GM23248 (cell line): ENCODE measurements around the gene ZNF507.

Source experiments
- EZH2 ChIP-seq: fragments of 200-600 bp; sonication (generic); IDR thresholded peaks from 2 replicates; pipeline ENCODE4 v1.6.1; 2018; ENCODE audit warnings: antibody characterized with exemption, mild to moderate bottlenecking; ENCODE audit not compliant: insufficient read depth, poor library complexity, severe bottlenecking
- EZH2phosphoT487 ChIP-seq: fragments of 200-600 bp; sonication (generic); IDR thresholded peaks from 2 replicates; pipeline ENCODE4 v1.6.1; 2018; ENCODE audit warnings: antibody characterized with exemption, moderate library complexity, mild to moderate bottlenecking, low read depth; ENCODE audit not compliant: insufficient read depth

DNA sequence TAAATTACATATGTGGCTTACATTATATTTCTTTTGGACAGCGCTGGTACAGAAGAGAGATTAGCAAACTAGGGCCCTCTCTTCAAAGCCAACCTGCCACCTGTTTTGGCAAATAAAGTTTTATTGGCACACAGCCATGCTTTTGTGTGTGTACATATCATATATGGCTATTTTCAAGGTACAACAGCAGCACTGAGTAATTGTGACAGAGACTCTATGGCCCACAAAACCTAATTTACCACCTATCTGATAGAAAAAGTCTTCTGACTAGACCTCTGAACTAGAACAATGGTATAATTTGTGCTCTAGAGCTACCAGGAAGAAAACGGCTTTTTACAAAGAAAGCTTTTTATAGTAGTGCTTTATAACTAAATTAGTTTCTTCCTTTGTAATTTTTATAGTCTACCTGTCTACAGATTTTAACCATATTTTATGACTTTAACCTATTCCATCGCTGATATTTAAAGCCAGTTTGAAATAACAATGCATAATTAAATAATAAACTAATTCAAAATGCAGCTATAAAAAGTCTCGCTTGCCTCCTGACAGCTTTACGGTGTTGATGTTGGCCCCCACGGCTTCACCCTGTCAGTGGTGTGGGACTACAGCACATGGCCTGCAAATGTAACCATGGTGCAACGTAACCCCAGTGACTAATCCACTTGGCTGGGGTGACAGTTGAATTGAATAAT is 42.4 kb downstream of the ZNF507 start:
- TF ChIP-seq EZH2phosphoT487 (no peak), EZH2 (no peak)
